Measurements from ENCODE around the gene CCDC150. TPM values are rescaled to one million over a fixed set of nuclear protein-coding genes. Genes with fewer than 3 reads are reported as not detected.
A peak's percentile ranks its signal among the peaks of the same experiment; 100 is the strongest.

CCDC150 gene
- total RNA-seq, result 10 to 100 TPM; 18.6 to 30.6 TPM

- Mint-ChIP-seq H3K27me3 (peaks cover 9% of the 10 kb centered on the region), H3K4me3 (peak within 1 kb of the TSS; percentile 91), H3K36me3 (peaks cover 2% of the 10 kb centered on the region), H3K9me3 (ENCODE audit: low read depth) (no peaks in the 10 kb centered on the region), H3K27ac (peak within 1 kb of the TSS; percentile 82), H3K4me1 (peaks cover 24% of the 10 kb centered on the region)
- DNase-seq (peak; percentile 98), ATAC-seq (peak; percentile 100)
- CTCF ChIA-PET, result interaction anchor here (0.6 to 1.5 kb wide), 5 partner anchors 45 to 571 kb away, joined by 3 to 6 read pairs (median 5); partner anchors contain the start of gene DNAH7
Measured at GRCh38 chr2:196639180-196640030, at the start of gene CCDC150. TSS of gene CCDC150 (plus strand) at chr2:196639715. CDS start at chr2:196639767, 52 bp downstream.

- Mint-ChIP-seq H3K9me3 (ENCODE audit: low read depth) (peaks cover 3% of the 10 kb centered on the region), H3K27ac (no peak overlapping the region), H3K27me3 (peaks cover 71% of the 10 kb centered on the region), H3K4me3 (no peak overlapping the region), H3K4me1 (peaks cover 16% of the 10 kb centered on the region), H3K36me3 (no peaks in the 10 kb centered on the region)
- CTCF ChIA-PET, result no interaction called here
- ATAC-seq (no peak), DNase-seq (no peak)
Measured at GRCh38 chr2:196590286-196590685, 49.2 kb upstream of the CCDC150 start.

GRCh38 chr2:196591004-196591403 is 48.5 kb upstream of the CCDC150 start:
- H3K4me3 Mint-ChIP-seq, result no peak overlapping the region
- CTCF ChIA-PET, result interaction anchor here (1.2 kb wide), 1 partner anchor 216 kb away, joined by 3 read pairs; no protein-coding TSS in a partner anchor
- H3K36me3 Mint-ChIP-seq, result no peaks in the 10 kb centered on the region
- peaks cover 16% of the 10 kb centered on the region for H3K4me1 Mint-ChIP-seq
- no peak for ATAC-seq
- DNase-seq, result no peak
- H3K9me3 Mint-ChIP-seq (ENCODE audit: low read depth), result peaks cover 3% of the 10 kb centered on the region
- H3K27ac Mint-ChIP-seq, result no peak overlapping the region
- H3K27me3 Mint-ChIP-seq, result peaks cover 78% of the 10 kb centered on the region

- H3K9me3 Mint-ChIP-seq (ENCODE audit: low read depth), result peaks cover 2% of the 10 kb centered on the region
- CTCF ChIA-PET, result interaction anchor here (0.8 to 1.2 kb wide), 2 partner anchors 137 to 217 kb away, joined by 3 to 4 read pairs; no protein-coding TSS in a partner anchor
- no peak overlapping the region for H3K27ac Mint-ChIP-seq
- DNase-seq (no peak), ATAC-seq (no peak)
- no peaks in the 10 kb centered on the region for H3K36me3 Mint-ChIP-seq
- peaks cover 77% of the 10 kb centered on the region for H3K27me3 Mint-ChIP-seq
- peaks cover 11% of the 10 kb centered on the region for H3K4me1 Mint-ChIP-seq
- no peak overlapping the region for H3K4me3 Mint-ChIP-seq
Measured at GRCh38 chr2:196591621-196592022, 47.9 kb upstream of the CCDC150 start.

- Mint-ChIP-seq H3K27ac (no peak overlapping the region), H3K4me3 (peak overlapping the region; percentile 71), H3K4me1 (peaks cover 8% of the 10 kb centered on the region), H3K27me3 (peaks cover 81% of the 10 kb centered on the region), H3K9me3 (ENCODE audit: low read depth) (no peaks in the 10 kb centered on the region), H3K36me3 (no peaks in the 10 kb centered on the region)
- DNase-seq (no peak), ATAC-seq (peak; percentile 20)
- CTCF ChIA-PET, result interaction anchor here (0.7 to 1.2 kb wide), 3 partner anchors 19 to 217 kb away, joined by 3 to 4 read pairs (median 3); no protein-coding TSS in a partner anchor
Measured at GRCh38 chr2:196592331-196592910, 47.1 kb upstream of the CCDC150 start.

GRCh38 chr2:196592911-196593881 is 46.3 kb upstream of the CCDC150 start, which contains the start of gene HECW2:
TSS of gene HECW2 (minus strand) at chr2:196593554.
- DNase-seq (no peak), ATAC-seq (peak; percentile 75)
- H3K4me1 Mint-ChIP-seq, result peaks cover 8% of the 10 kb centered on the region
- no peaks in the 10 kb centered on the region for H3K9me3 Mint-ChIP-seq (ENCODE audit: low read depth)
- H3K27me3 Mint-ChIP-seq, result peaks cover 76% of the 10 kb centered on the region
- CTCF ChIA-PET, result interaction anchor here (0.7 kb wide), 2 partner anchors 13 to 18 kb away, joined by 3 read pairs; no protein-coding TSS in a partner anchor
- peak within 1 kb of the TSS; percentile 71 for H3K4me3 Mint-ChIP-seq
- H3K27ac Mint-ChIP-seq, result no peak within 1 kb of the TSS
- no peaks in the 10 kb centered on the region for H3K36me3 Mint-ChIP-seq

GRCh38 chr2:196594158-196594557 is 45.4 kb upstream of the CCDC150 start:
- Mint-ChIP-seq H3K36me3 (no peaks in the 10 kb centered on the region), H3K4me3 (peak overlapping the region; percentile 18), H3K4me1 (peaks cover 8% of the 10 kb centered on the region), H3K9me3 (ENCODE audit: low read depth) (no peaks in the 10 kb centered on the region), H3K27ac (no peak overlapping the region), H3K27me3 (peaks cover 74% of the 10 kb centered on the region)
- CTCF ChIA-PET, result interaction anchor here (1.4 kb wide), 1 partner anchor 45 kb away, joined by 3 read pairs; the partner anchor contains the start of gene CCDC150
- ATAC-seq, result no peak
- DNase-seq, result no peak

- H3K4me3 Mint-ChIP-seq, result no peak overlapping the region
- ATAC-seq (no peak), DNase-seq (no peak)
- no peaks in the 10 kb centered on the region for H3K36me3 Mint-ChIP-seq
- CTCF ChIA-PET, result no interaction called here
- H3K9me3 Mint-ChIP-seq (ENCODE audit: low read depth), result no peaks in the 10 kb centered on the region
- H3K4me1 Mint-ChIP-seq, result peaks cover 4% of the 10 kb centered on the region
- no peak overlapping the region for H3K27ac Mint-ChIP-seq
- H3K27me3 Mint-ChIP-seq, result peaks cover 61% of the 10 kb centered on the region
Measured at GRCh38 chr2:196597531-196597930, 42.0 kb upstream of the CCDC150 start.

- H3K27ac Mint-ChIP-seq, result no peak overlapping the region
- no peaks in the 10 kb centered on the region for H3K36me3 Mint-ChIP-seq
- no peak for DNase-seq
- CTCF ChIA-PET, result no interaction called here
- no peaks in the 10 kb centered on the region for H3K9me3 Mint-ChIP-seq (ENCODE audit: low read depth)
- peaks cover 4% of the 10 kb centered on the region for H3K4me1 Mint-ChIP-seq
- no peak overlapping the region for H3K4me3 Mint-ChIP-seq
- no peak for ATAC-seq
- peaks cover 63% of the 10 kb centered on the region for H3K27me3 Mint-ChIP-seq
Measured at GRCh38 chr2:196598412-196598811, 41.1 kb upstream of the CCDC150 start.

- no peak overlapping the region for H3K27ac Mint-ChIP-seq
- ATAC-seq (no peak), DNase-seq (no peak)
- H3K27me3 Mint-ChIP-seq, result peaks cover 58% of the 10 kb centered on the region
- CTCF ChIA-PET, result no interaction called here
- no peaks in the 10 kb centered on the region for H3K9me3 Mint-ChIP-seq (ENCODE audit: low read depth)
- no peak overlapping the region for H3K4me3 Mint-ChIP-seq
- no peaks in the 10 kb centered on the region for H3K4me1 Mint-ChIP-seq
- H3K36me3 Mint-ChIP-seq, result no peaks in the 10 kb centered on the region
Measured at GRCh38 chr2:196598846-196599245, 40.7 kb upstream of the CCDC150 start.

- peaks cover 43% of the 10 kb centered on the region for H3K27me3 Mint-ChIP-seq
- no peak overlapping the region for H3K27ac Mint-ChIP-seq
- no peak overlapping the region for H3K4me3 Mint-ChIP-seq
- no peak for ATAC-seq
- no peaks in the 10 kb centered on the region for H3K36me3 Mint-ChIP-seq
- DNase-seq, result no peak
- CTCF ChIA-PET, result no interaction called here
- peaks cover 2% of the 10 kb centered on the region for H3K4me1 Mint-ChIP-seq
- no peaks in the 10 kb centered on the region for H3K9me3 Mint-ChIP-seq (ENCODE audit: low read depth)
Measured at GRCh38 chr2:196601430-196602306, 37.8 kb upstream of the CCDC150 start.

- ATAC-seq (no peak), DNase-seq (no peak)
- H3K36me3 Mint-ChIP-seq, result no peaks in the 10 kb centered on the region
- no peak overlapping the region for H3K4me3 Mint-ChIP-seq
- H3K27me3 Mint-ChIP-seq, result peaks cover 34% of the 10 kb centered on the region
- H3K27ac Mint-ChIP-seq, result no peak overlapping the region
- H3K4me1 Mint-ChIP-seq, result peaks cover 2% of the 10 kb centered on the region
- H3K9me3 Mint-ChIP-seq (ENCODE audit: low read depth), result no peaks in the 10 kb centered on the region
- CTCF ChIA-PET, result no interaction called here
Measured at GRCh38 chr2:196604196-196604595, 35.3 kb upstream of the CCDC150 start.

All from activated CD8-positive, alpha-beta memory T cell treated with anti-CD3 and anti-CD28 coated beads, Interleukin-2, amount 10 ng/mL, durations not matched to agents 7 days and 5 days (primary cell).